ENCODE results near the gene RASL11B.

GRCh38 chr4:52860361-52860760, 1.8 kb upstream of the RASL11B start:
- TF ChIP-seq, protein P1, sequence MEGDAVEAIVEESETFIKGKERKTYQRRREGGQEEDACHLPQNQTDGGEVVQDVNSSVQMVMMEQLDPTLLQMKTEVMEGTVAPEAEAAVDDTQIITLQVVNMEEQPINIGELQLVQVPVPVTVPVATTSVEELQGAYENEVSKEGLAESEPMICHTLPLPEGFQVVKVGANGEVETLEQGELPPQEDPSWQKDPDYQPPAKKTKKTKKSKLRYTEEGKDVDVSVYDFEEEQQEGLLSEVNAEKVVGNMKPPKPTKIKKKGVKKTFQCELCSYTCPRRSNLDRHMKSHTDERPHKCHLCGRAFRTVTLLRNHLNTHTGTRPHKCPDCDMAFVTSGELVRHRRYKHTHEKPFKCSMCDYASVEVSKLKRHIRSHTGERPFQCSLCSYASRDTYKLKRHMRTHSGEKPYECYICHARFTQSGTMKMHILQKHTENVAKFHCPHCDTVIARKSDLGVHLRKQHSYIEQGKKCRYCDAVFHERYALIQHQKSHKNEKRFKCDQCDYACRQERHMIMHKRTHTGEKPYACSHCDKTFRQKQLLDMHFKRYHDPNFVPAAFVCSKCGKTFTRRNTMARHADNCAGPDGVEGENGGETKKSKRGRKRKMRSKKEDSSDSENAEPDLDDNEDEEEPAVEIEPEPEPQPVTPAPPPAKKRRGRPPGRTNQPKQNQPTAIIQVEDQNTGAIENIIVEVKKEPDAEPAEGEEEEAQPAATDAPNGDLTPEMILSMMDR (IDR thresholded peaks at IDR 0.05), result no peak
- TF ChIP-seq POLR2A (IDR thresholded peaks at IDR 0.05), result no peak

Data from Peyer's patch (tissue), 4 donors.